NT2/D1 (cell line): ENCODE measurements around the gene MAPK7.

Experiments
- SUZ12 ChIP-seq: IDR thresholded peaks from 2 replicates; pipeline ENCODE4 v1.6.1; 2011; ENCODE audit not compliant: insufficient read length, insufficient read depth; ENCODE audit errors: extremely low read depth
- YY1 ChIP-seq: IDR thresholded peaks from 2 replicates; pipeline ENCODE4 v1.6.1; 2011; ENCODE audit not compliant: insufficient read length, insufficient read depth
- ZNF274 ChIP-seq: IDR thresholded peaks from 2 replicates; pipeline ENCODE4 v1.6.1; 2011; ENCODE audit warnings: mild to moderate bottlenecking, low read depth, low read length

DNA sequence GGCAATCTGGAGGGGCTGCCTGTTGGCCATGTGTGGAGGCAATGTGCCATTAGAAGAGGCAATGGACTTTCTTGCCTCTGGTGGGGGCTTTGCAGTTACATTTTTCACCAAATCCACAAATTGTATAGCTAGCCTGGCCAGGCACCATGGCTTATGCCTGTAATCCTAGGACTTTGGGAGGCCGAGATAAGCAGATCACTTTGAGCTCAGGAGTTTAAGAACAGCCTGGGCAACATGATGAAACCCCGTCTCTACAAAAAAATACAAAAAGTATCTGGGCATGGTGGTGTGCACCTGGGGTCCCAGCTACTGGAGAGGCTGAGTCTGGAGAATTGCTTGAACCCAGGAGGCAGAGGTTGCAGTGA is 30.0 kb downstream of the MAPK7 start:
- TF ChIP-seq ZNF274 = no peak
- no peak for TF ChIP-seq SUZ12
- TF ChIP-seq YY1 = no peak
